ENCODE results near the gene UBD. TPM values are rescaled to one million over a fixed set of nuclear protein-coding genes. Genes with fewer than 3 reads are reported as not detected.

Gene UBD
- total and polyA plus RNA-seq, 2 experiments from 2014 or later: not detected

- H3K4me1 Mint-ChIP-seq: peaks cover 32% of the 10 kb centered on the region
- peak overlapping the region; percentile 64 for H3K4me3 ChIP-seq
- H3K27me3 ChIP-seq (ENCODE audit: insufficient read depth): peaks cover 56% of the 10 kb centered on the region
- no peaks in the 10 kb centered on the region for H4K20me1 ChIP-seq (replicated peaks; ENCODE audit: insufficient read depth)
- H3K9me2 ChIP-seq (ENCODE audit: insufficient read depth): no peaks in the 10 kb centered on the region
- no peak overlapping the region for H3K27ac Mint-ChIP-seq
- no peaks in the 10 kb centered on the region for H3K79me2 ChIP-seq (replicated peaks; ENCODE audit: insufficient read depth)
- no peaks in the 10 kb centered on the region for H3K36me3 ChIP-seq (ENCODE audit: insufficient read depth)
- peak; percentile 86 for ATAC-seq
- H3K9me3 Mint-ChIP-seq: peaks cover 7% of the 10 kb centered on the region; the same call in 1 of the 3 replicates
- peak; percentile 90 for DNase-seq (ENCODE audit: low spot score)
- peak overlapping the region; percentile 84 for H3K4me2 ChIP-seq
- no peaks in the 10 kb centered on the region for H3F3A ChIP-seq (replicated peaks; ENCODE audit: low read depth)
- H3K27me3 Mint-ChIP-seq (ENCODE audit: insufficient read depth, low read depth, poor library complexity): peaks cover 51% of the 10 kb centered on the region
- H3K4me1 ChIP-seq (ENCODE audit: insufficient read depth): peaks cover 19% of the 10 kb centered on the region
- peak overlapping the region; percentile 90; the same call in 1 of the 2 replicates for H2AFZ ChIP-seq
- TF ChIP-seq STAT1 (IDR thresholded peaks at IDR 0.05; ENCODE audit: unreplicated experiment) (no peak), CREB1 (CRISPR knock-in tag; IDR thresholded peaks at IDR 0.05; ENCODE audit: low read depth) (0 out of 2 replicates have a peak, but pooled peaks have one; percentile 11)
- H3K27ac ChIP-seq (ENCODE audit: low read depth): no peak overlapping the region
- peak overlapping the region; percentile 78 for H3K4me3 Mint-ChIP-seq
- no peaks in the 10 kb centered on the region; the same call in 2 of the 3 replicates for H3K36me3 Mint-ChIP-seq (ENCODE audit: low read depth)
Measured at GRCh38 chr6:29553268-29554057, 6.1 kb downstream of the UBD start.

- Histone ChIP-seq H3K4me2 (peak overlapping the region; percentile 84), H3F3A (replicated peaks; ENCODE audit: low read depth) (no peaks in the 10 kb centered on the region), H3K27ac (ENCODE audit: low read depth) (no peak overlapping the region), H3K79me2 (replicated peaks; ENCODE audit: insufficient read depth) (no peaks in the 10 kb centered on the region), H3K4me3 (peak overlapping the region; percentile 64), H3K4me1 (ENCODE audit: insufficient read depth) (peaks cover 13% of the 10 kb centered on the region), H3K9me2 (ENCODE audit: insufficient read depth) (0 out of 2 replicates have a peak, but pooled peaks cover 3% of the 10 kb centered on the region), H2AFZ (peak overlapping the region; percentile 90; the same call in 1 of the 2 replicates), H4K20me1 (replicated peaks; ENCODE audit: insufficient read depth) (no peaks in the 10 kb centered on the region), H3K27me3 (ENCODE audit: insufficient read depth) (peaks cover 56% of the 10 kb centered on the region), H3K36me3 (ENCODE audit: insufficient read depth) (no peaks in the 10 kb centered on the region)
- DNase-seq (ENCODE audit: low spot score) (peak; percentile 62), ATAC-seq (peak; percentile 19)
- peak; percentile 79 for TF ChIP-seq CREB1 (CRISPR knock-in tag; IDR thresholded peaks at IDR 0.05; ENCODE audit: low read depth)
- no peak for TF ChIP-seq POLR2AphosphoS5 (IDR thresholded peaks at IDR 0.05; ENCODE audit: low read depth)
- Mint-ChIP-seq H3K4me1 (peaks cover 23% of the 10 kb centered on the region), H3K9me3 (peaks cover 7% of the 10 kb centered on the region; the same call in 1 of the 3 replicates), H3K4me3 (peak overlapping the region; percentile 78), H3K27me3 (ENCODE audit: insufficient read depth, low read depth, poor library complexity) (peaks cover 46% of the 10 kb centered on the region), H3K27ac (no peak overlapping the region), H3K36me3 (ENCODE audit: low read depth) (no peaks in the 10 kb centered on the region; the same call in 2 of the 3 replicates)
Measured at GRCh38 chr6:29552512-29553051, 7.0 kb downstream of the UBD start.

- Mint-ChIP-seq H3K27ac (no peak overlapping the region), H3K36me3 (ENCODE audit: low read depth) (no peaks in the 10 kb centered on the region), H3K4me3 (no peak overlapping the region), H3K4me1 (no peaks in the 10 kb centered on the region; the same call in 2 of the 3 replicates), H3K27me3 (ENCODE audit: insufficient read depth, low read depth, poor library complexity) (peaks cover 2% of the 10 kb centered on the region), H3K9me3 (no peaks in the 10 kb centered on the region)
- H3K27ac ChIP-seq (ENCODE audit: low read depth): no peak overlapping the region
- ATAC-seq: no peak
- H4K20me1 ChIP-seq (replicated peaks; ENCODE audit: insufficient read depth): no peaks in the 10 kb centered on the region
- DNase-seq (ENCODE audit: low spot score): no peak
- H3K79me2 ChIP-seq (replicated peaks; ENCODE audit: insufficient read depth): no peaks in the 10 kb centered on the region
- no peaks in the 10 kb centered on the region for H3K36me3 ChIP-seq (ENCODE audit: insufficient read depth)
- H3K9me2 ChIP-seq (ENCODE audit: insufficient read depth): 0 out of 2 replicates have a peak, but pooled peaks cover 4% of the 10 kb centered on the region
- no peaks in the 10 kb centered on the region for H3K4me1 ChIP-seq (ENCODE audit: insufficient read depth)
- no peaks in the 10 kb centered on the region for H3F3A ChIP-seq (replicated peaks; ENCODE audit: low read depth)
- no peak overlapping the region for H3K4me2 ChIP-seq
- no peak overlapping the region for H2AFZ ChIP-seq
- H3K4me3 ChIP-seq: no peak overlapping the region
- peaks cover 9% of the 10 kb centered on the region for H3K27me3 ChIP-seq (ENCODE audit: insufficient read depth)
- TF ChIP-seq NANOG (IDR thresholded peaks at IDR 0.05; ENCODE audit: borderline replicate concordance): no peak
- TF ChIP-seq REST (IDR thresholded peaks at IDR 0.05; ENCODE audit: unreplicated experiment): no peak
- TF ChIP-seq STAT1 (IDR thresholded peaks at IDR 0.05; ENCODE audit: unreplicated experiment): no peak
- TF ChIP-seq ETS1 (IDR thresholded peaks at IDR 0.05): no peak
- no peak for TF ChIP-seq ZNF331 (CRISPR knock-in tag; IDR thresholded peaks at IDR 0.05; ENCODE audit: low read depth)
- TF ChIP-seq CREB1 (CRISPR knock-in tag; IDR thresholded peaks at IDR 0.05; ENCODE audit: low read depth): no peak
- TF ChIP-seq EZH2phosphoT487 (IDR thresholded peaks at IDR 0.05; ENCODE audit: unreplicated experiment): no peak
Measured at GRCh38 chr6:29547573-29547972, 12.0 kb downstream of the UBD start.
